Subcutaneous adipose tissue (tissue), 4 donors: ENCODE data around the gene FAM162B. TPM values are rescaled to one million over a fixed set of nuclear protein-coding genes. Genes with fewer than 3 reads are reported as not detected.

Source experiments
- CTCF ChIP-seq: fragments of 450-650 bp; IDR thresholded peaks from one replicate; pipeline ENCODE4 v1.5.1; 2016; ENCODE audit warnings: low read depth, mild to moderate bottlenecking, control low read depth, antibody characterized with exemption, moderate library complexity
- total RNA-seq, 4 donors: library from RNA; depleted of rRNA; stranded (reverse); fragments of >200 nt; gene quantifications; one replicate each; pipeline ENCODE4 v1.1.0, GENCODE V29; 2016

The FAM162B gene
- total RNA-seq, 4 donors from 2014 or later = 2.0 to 25.6 (median 12.2) TPM

- TF ChIP-seq CTCF = no peak
Observed at GRCh38 chr6:116763048-116763447, 2.5 kb downstream of the FAM162B start.

- no peak for TF ChIP-seq CTCF
Observed at GRCh38 chr6:116762235-116762634, 3.3 kb downstream of the FAM162B start.

GRCh38 chr6:116761779-116762178 lies 3.7 kb downstream of the FAM162B start:
- TF ChIP-seq CTCF = no peak

GRCh38 chr6:116745176-116745575 lies 20.3 kb downstream of the FAM162B start:
- no peak for TF ChIP-seq CTCF

GRCh38 chr6:116741571-116741970 lies 23.9 kb downstream of the FAM162B start:
- no peak for TF ChIP-seq CTCF

- no peak for TF ChIP-seq CTCF
Observed at GRCh38 chr6:116737004-116737403, 28.5 kb downstream of the FAM162B start.

GRCh38 chr6:116730513-116730912 lies 35.0 kb downstream of the FAM162B start:
- no peak for TF ChIP-seq CTCF

- TF ChIP-seq CTCF = no peak
Observed at GRCh38 chr6:116726947-116727346, 38.6 kb downstream of the FAM162B start.
